HepG2 (cell line): ENCODE measurements around the gene GAL3ST2. TPM values are rescaled to one million over a fixed set of nuclear protein-coding genes. Genes with fewer than 3 reads are reported as not detected.

Source experiments
- ARID5B ChIP-seq: IDR thresholded peaks from 2 replicates; pipeline ENCODE4 v1.4.0; 2020; ENCODE audit warnings: mild to moderate bottlenecking, missing genetic modification reagents
- FOSL2 ChIP-seq: sonication (generic); formaldehyde crosslinking; IDR thresholded peaks from 2 replicates; pipeline ENCODE4 v1.4.0; 2020; ENCODE audit warnings: missing genetic modification reagents
- HMGXB4 ChIP-seq, 2 experiments: sonication (generic) in 1 of 2; formaldehyde crosslinking in 1 of 2; IDR thresholded peaks; 2 replicates each; pipeline versions ENCODE4 v1.4.0 to v1.6.1; 2018 to 2020; ENCODE audit warnings: missing genetic modification reagents in 2 of 2, borderline replicate concordance in 1 of 2, low read depth in 1 of 2, mild to moderate bottlenecking in 1 of 2, missing biosample characterization in 1 of 2
- MYPOP ChIP-seq: sonication (generic); formaldehyde crosslinking; IDR thresholded peaks from 2 replicates; pipeline ENCODE4 v1.8.1; 2023; ENCODE audit warnings: mild to moderate bottlenecking, moderate library complexity, missing genetic modification reagents
- NAIF1 ChIP-seq: sonication (generic); formaldehyde crosslinking; IDR thresholded peaks from 2 replicates; pipeline ENCODE4 v1.5.0; 2020; ENCODE audit warnings: mild to moderate bottlenecking, missing genetic modification reagents, borderline replicate concordance
- NR2F2 ChIP-seq: IDR thresholded peaks from 2 replicates; pipeline ENCODE4 v1.6.1; 2012; ENCODE audit warnings: low read depth, inconsistent platforms, borderline replicate concordance
- RCOR2 ChIP-seq: IDR thresholded peaks from 2 replicates; pipeline ENCODE4 v1.6.1; 2016; ENCODE audit warnings: missing biosample characterization, missing genetic modification reagents
- RFXAP ChIP-seq: sonication (generic); formaldehyde crosslinking; IDR thresholded peaks from 2 replicates; pipeline ENCODE4 v1.4.0; 2020; ENCODE audit warnings: missing genetic modification reagents, borderline replicate concordance
- SCMH1 ChIP-seq: sonication (generic); formaldehyde crosslinking; IDR thresholded peaks from 2 replicates; pipeline ENCODE4 v1.9.0; 2021; ENCODE audit warnings: missing genetic modification reagents, mild to moderate bottlenecking, borderline replicate concordance
- TBX2 ChIP-seq: sonication (generic); formaldehyde crosslinking; IDR thresholded peaks from 2 replicates; pipeline ENCODE4 v1.5.0; 2020; ENCODE audit warnings: missing genetic modification reagents, mild to moderate bottlenecking, borderline replicate concordance
- ZNF17 ChIP-seq: sonication (generic); formaldehyde crosslinking; IDR thresholded peaks from 2 replicates; pipeline ENCODE4 v1.5.0; 2020; ENCODE audit warnings: mild to moderate bottlenecking, missing genetic modification reagents
- ZNF558 ChIP-seq: sonication (generic); formaldehyde crosslinking; IDR thresholded peaks from 2 replicates; pipeline ENCODE4 v1.9.0; 2022; ENCODE audit warnings: mild to moderate bottlenecking, missing genetic modification reagents, borderline replicate concordance
- ZNF703 ChIP-seq: sonication (generic); formaldehyde crosslinking; IDR thresholded peaks from 2 replicates; pipeline ENCODE4 v1.5.1; 2020; ENCODE audit warnings: missing genetic modification reagents, mild to moderate bottlenecking, moderate library complexity, borderline replicate concordance
- ZSCAN9 ChIP-seq: IDR thresholded peaks from 2 replicates; pipeline ENCODE4 v1.6.1; 2016; ENCODE audit warnings: borderline replicate concordance
- polyA plus RNA-seq, 8 experiments: library from polyadenylated mRNA; depleted of rRNA in 3 of 8; stranded (reverse) in 7 of 8; unstranded in 1 of 8; fragments of >200 nt; fragmentation: Illumina TruSeq in 4 of 8; extraction: Trizol in 4 of 8; gene quantifications; 2 replicates each; pipeline versions ENCODE4 v1.2.1 to v1.2.3, GENCODE V29; 2011 to 2016; ENCODE audit warnings: low read depth in 4 of 8, missing spikeins in 1 of 8, mixed read lengths in 1 of 8; ENCODE audit not compliant: insufficient read depth in 1 of 8
- total RNA-seq, 5 experiments: library from RNA; depleted of rRNA; stranded (reverse); fragments of >200 nt; fragmentation: Illumina TruSeq; extraction: Trizol; gene quantifications; 2 replicates each; pipeline ENCODE4 v1.2.3, GENCODE V29; 2016; ENCODE audit warnings: low read depth in 1 of 5

The GAL3ST2 gene
- total and polyA plus RNA-seq, 2 of the 13 experiments (the other 11 are each of a cell fraction or from before 2014, with no cell fraction given): 0.17 to 0.20 TPM

GRCh38 chr2:241849616-241850543, 73.3 kb downstream of the GAL3ST2 start (continued):
- TF ChIP-seq ZNF558 (CRISPR knock-in tag) (0 out of 2 replicates have a peak, but pooled peaks have one; percentile 44), HMGXB4 (CRISPR knock-in tag; IDR thresholded peaks at IDR 0.05; ENCODE audit: borderline replicate concordance in 1 of 2, low read depth in 1 of 2) (no peak), ZSCAN9 (CRISPR knock-in tag) (no peak), MYPOP (no peak), ZNF17 (no peak), NAIF1 (no peak), ARID5B (no peak), ZNF703 (CRISPR knock-in tag) (no peak), NR2F2 (no peak), SCMH1 (CRISPR knock-in tag) (no peak), TBX2 (CRISPR knock-in tag) (no peak), RFXAP (no peak), FOSL2 (no peak), RCOR2 (CRISPR knock-in tag) (no peak)
